Stimulated activated CD4-positive, alpha-beta T cell treated with anti-CD3 and anti-CD28 coated beads, Interleukin-2, amount 100 ng/mL, for 4 hours (primary cell): ENCODE results near the gene CHMP1A.
"Not testable (repeated sequence)": the region's sequence is repeated elsewhere in the genome, so short reads cannot be mapped to it uniquely, and the experiment has no call there.

ENCODE experiments used
- DNase-seq: peaks from one replicate; pipeline ENCODE4 v3.0.0-alpha.2; 2020; ENCODE audit warnings: low read depth

CHMP1A gene

GRCh38 chr16:89657442-89658220 lies at the start of gene CHMP1A, which contains the start of gene SPATA33:
TSS of gene CHMP1A (minus strand) at chr16:89657708. CDS start at chr16:89657588, 120 bp downstream.
TSS of gene SPATA33 (plus strand) at chr16:89657836. CDS start at chr16:89657912, 76 bp downstream.
- DNase-seq = peak; percentile 85

GRCh38 chr16:89706518-89707260 lies 49.2 kb upstream of the CHMP1A start:
- no peak for DNase-seq

GRCh38 chr16:89705006-89705405 lies 47.5 kb upstream of the CHMP1A start:
- DNase-seq = no peak

- no peak for DNase-seq
These were observed 46.8 kb upstream of the CHMP1A start for GRCh38 chr16:89704281-89704680.

- DNase-seq = peak; percentile 97
These were observed 44.2 kb upstream of the CHMP1A start, which contains the start of gene SPATA2L for GRCh38 chr16:89701425-89702406. TSS of gene SPATA2L (minus strand) at chr16:89701705. CDS start at chr16:89701232, 473 bp downstream.

GRCh38 chr16:89700649-89701424 lies 43.3 kb upstream of the CHMP1A start:
- no peak for DNase-seq

GRCh38 chr16:89700100-89700648 lies 42.7 kb upstream of the CHMP1A start:
- DNase-seq = peak; percentile 98

- not testable (repeated sequence) for DNase-seq
These were observed 42.2 kb upstream of the CHMP1A start for GRCh38 chr16:89699629-89700099.

- not testable (repeated sequence) for DNase-seq
These were observed 41.2 kb upstream of the CHMP1A start for GRCh38 chr16:89698717-89699116.

- no peak for DNase-seq
These were observed 40.3 kb upstream of the CHMP1A start for GRCh38 chr16:89697616-89698331.

- no peak for DNase-seq
These were observed 39.7 kb upstream of the CHMP1A start for GRCh38 chr16:89697161-89697615.

GRCh38 chr16:89696670-89697128 lies 39.2 kb upstream of the CHMP1A start:
- DNase-seq = no peak

- no peak for DNase-seq
These were observed 38.6 kb upstream of the CHMP1A start for GRCh38 chr16:89695875-89696669.

GRCh38 chr16:89695086-89695874 lies 37.8 kb upstream of the CHMP1A start:
- DNase-seq = no peak

- not testable (repeated sequence) for DNase-seq
These were observed 37.2 kb upstream of the CHMP1A start for GRCh38 chr16:89694784-89695085.

- DNase-seq = no peak
These were observed 36.6 kb upstream of the CHMP1A start for GRCh38 chr16:89693931-89694783.

GRCh38 chr16:89693289-89693731 lies 35.8 kb upstream of the CHMP1A start:
- no peak for DNase-seq
